ENCODE results near the gene RASGEF1B.
"Not testable (repeated sequence)": the region's sequence is repeated elsewhere in the genome, so short reads cannot be mapped to it uniquely, and the experiment has no call there.

DNA sequence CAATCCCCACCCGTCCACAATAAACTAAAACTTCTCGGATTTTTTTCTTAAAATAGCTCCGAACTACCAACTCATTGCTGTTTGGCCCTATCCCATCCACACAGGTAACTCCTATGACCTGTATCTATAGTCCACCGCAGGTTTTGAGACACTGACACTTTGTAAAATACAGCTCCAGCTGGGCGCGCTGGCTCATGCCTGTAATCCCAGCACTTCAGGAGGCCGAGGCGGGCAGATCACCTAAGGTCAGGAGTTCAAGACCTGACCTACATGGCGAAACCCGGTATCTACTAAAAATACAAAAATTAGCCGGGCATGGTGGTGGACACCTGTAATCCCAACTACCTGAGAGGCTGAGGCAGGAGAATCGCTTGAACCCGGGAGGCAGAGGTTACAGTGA is 65.2 kb downstream of the RASGEF1B start:
- TF ChIP-seq ATF2 (CRISPR knock-in tag; IDR thresholded peaks at IDR 0.05); GABPA (tag; conservative IDR thresholded peaks at IDR 0.05; ENCODE audit: low read depth); MYBL2 (IDR thresholded peaks at IDR 0.05; ENCODE audit: low read depth); MYBL2 (CRISPR knock-in tag; IDR thresholded peaks at IDR 0.05; ENCODE audit: borderline replicate concordance); ZEB2 (IDR thresholded peaks at IDR 0.05); KDM4B (IDR thresholded peaks at IDR 0.05; ENCODE audit: borderline replicate concordance in 2 of 2, low read depth in 1 of 2): not testable (repeated sequence)
- TF ChIP-seq, protein P1, sequence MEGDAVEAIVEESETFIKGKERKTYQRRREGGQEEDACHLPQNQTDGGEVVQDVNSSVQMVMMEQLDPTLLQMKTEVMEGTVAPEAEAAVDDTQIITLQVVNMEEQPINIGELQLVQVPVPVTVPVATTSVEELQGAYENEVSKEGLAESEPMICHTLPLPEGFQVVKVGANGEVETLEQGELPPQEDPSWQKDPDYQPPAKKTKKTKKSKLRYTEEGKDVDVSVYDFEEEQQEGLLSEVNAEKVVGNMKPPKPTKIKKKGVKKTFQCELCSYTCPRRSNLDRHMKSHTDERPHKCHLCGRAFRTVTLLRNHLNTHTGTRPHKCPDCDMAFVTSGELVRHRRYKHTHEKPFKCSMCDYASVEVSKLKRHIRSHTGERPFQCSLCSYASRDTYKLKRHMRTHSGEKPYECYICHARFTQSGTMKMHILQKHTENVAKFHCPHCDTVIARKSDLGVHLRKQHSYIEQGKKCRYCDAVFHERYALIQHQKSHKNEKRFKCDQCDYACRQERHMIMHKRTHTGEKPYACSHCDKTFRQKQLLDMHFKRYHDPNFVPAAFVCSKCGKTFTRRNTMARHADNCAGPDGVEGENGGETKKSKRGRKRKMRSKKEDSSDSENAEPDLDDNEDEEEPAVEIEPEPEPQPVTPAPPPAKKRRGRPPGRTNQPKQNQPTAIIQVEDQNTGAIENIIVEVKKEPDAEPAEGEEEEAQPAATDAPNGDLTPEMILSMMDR (IDR thresholded peaks at IDR 0.05 in 2 of 3, conservative IDR thresholded peaks at IDR 0.05 in 1 of 3; ENCODE audit: insufficient read depth in 2 of 3, low read depth in 1 of 3, low read length in 3 of 3): not testable (repeated sequence)

Measured in K562 (cell line).